HUES6 (cell line): ENCODE results near the gene ABCC12.

ENCODE experiments used
- H3K27ac ChIP-seq: 2 replicates; pipeline ENCODE4 v1.7.0; 2013; ENCODE audit warnings: low read depth, mild to moderate bottlenecking, low read length, inconsistent platforms
- H3K27me3 ChIP-seq: 2 replicates; pipeline ENCODE4 v1.6.1; 2013; ENCODE audit warnings: low read length; ENCODE audit not compliant: control insufficient read depth, insufficient read depth
- H3K36me3 ChIP-seq: 2 replicates; pipeline ENCODE4 v1.6.1; 2013; ENCODE audit warnings: low read length; ENCODE audit not compliant: control insufficient read depth, insufficient read depth
- H3K4me1 ChIP-seq: 2 replicates; pipeline ENCODE4 v1.6.1; 2013; ENCODE audit warnings: low read length; ENCODE audit not compliant: control insufficient read depth, insufficient read depth
- H3K4me3 ChIP-seq: 2 replicates; pipeline ENCODE4 v1.5.1; 2013; ENCODE audit warnings: low read depth, low read length
- H3K9ac ChIP-seq: one replicate; pipeline ENCODE4 v1.6.1; 2013; ENCODE audit warnings: mild to moderate bottlenecking, low read length
- H3K9me3 ChIP-seq: 2 replicates; pipeline ENCODE4 v1.6.1; 2013; ENCODE audit warnings: low read depth, low read length; ENCODE audit not compliant: control insufficient read depth, insufficient read depth

The ABCC12 gene

DNA sequence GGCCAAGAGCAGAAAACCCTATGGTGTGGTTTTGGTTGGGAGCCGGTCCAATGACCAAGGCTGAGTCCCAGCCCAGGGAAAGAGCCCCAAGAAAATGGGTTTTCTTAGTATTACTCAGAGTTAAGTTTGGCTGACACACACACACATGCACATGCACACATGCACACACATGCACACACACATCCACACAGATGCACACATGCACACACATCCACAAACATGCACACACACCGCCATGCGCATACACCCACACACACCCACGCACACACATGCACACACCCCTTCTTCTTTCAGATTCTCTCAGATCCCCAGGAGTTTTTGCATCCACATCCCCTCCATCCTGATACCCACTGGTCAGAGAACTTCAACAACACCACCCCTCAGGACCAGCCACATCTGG is 9.1 kb downstream of the ABCC12 start:
- H3K4me1 ChIP-seq, result no peaks in the 10 kb centered on the region
- no peak overlapping the region for H3K27ac ChIP-seq
- H3K9me3 ChIP-seq, result no peaks in the 10 kb centered on the region
- no peak overlapping the region for H3K4me3 ChIP-seq
- no peaks in the 10 kb centered on the region for H3K27me3 ChIP-seq
- no peaks in the 10 kb centered on the region for H3K36me3 ChIP-seq
- no peak overlapping the region for H3K9ac ChIP-seq

DNA sequence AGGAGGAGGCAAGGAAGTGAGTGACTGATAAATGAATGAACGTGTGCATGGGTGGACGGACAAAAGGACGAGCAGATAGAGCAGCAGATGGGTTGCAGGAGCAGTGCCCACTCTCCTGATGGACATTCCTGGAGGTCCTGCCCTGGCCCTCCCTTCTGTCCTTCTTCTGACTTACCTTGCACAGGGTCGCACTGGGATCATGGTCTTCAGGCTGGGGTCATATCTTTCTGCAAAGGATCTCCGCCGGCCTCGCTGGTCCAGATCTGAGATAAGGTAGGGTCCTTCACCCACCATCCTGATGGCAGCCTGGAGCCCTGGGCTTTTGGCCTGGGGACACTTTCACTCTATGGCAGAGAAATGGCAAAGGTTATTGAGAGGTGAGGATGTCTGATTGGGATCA is 9.7 kb downstream of the ABCC12 start:
- H3K27ac ChIP-seq, result no peak overlapping the region
- no peak overlapping the region for H3K4me3 ChIP-seq
- H3K27me3 ChIP-seq, result no peaks in the 10 kb centered on the region
- no peak overlapping the region for H3K9ac ChIP-seq
- H3K36me3 ChIP-seq, result no peaks in the 10 kb centered on the region
- no peaks in the 10 kb centered on the region for H3K9me3 ChIP-seq
- no peaks in the 10 kb centered on the region for H3K4me1 ChIP-seq

DNA sequence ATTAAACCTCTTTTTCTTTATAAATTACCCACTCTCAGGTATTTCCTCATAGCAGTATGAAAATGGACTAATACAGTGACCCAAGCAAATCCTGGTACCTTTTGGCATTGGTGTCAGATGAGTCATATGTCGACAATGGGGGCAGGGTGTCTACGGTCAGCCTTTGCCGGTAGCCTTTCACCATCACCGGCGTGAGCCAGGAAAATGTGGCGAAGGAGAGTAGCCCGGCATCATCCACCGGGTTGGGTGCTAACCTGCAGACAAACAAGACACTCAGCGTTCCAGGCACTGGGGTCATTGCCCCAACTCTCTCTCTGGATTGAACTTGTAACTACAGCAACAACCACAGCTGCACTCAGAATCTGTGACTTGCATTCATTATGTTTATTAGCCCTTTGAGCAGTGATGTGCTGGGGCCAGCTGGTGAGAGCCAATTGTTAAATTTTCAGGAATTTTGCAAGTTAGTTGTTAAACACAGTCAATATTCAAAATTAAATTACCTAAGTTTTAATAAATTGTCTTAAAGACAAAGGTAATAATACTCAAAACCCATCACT is 11.9 kb downstream of the ABCC12 start:
- Histone ChIP-seq H3K9ac (no peak overlapping the region), H3K27ac (no peak overlapping the region), H3K4me1 (no peaks in the 10 kb centered on the region), H3K36me3 (no peaks in the 10 kb centered on the region), H3K27me3 (no peaks in the 10 kb centered on the region), H3K9me3 (no peaks in the 10 kb centered on the region), H3K4me3 (no peak overlapping the region)

DNA sequence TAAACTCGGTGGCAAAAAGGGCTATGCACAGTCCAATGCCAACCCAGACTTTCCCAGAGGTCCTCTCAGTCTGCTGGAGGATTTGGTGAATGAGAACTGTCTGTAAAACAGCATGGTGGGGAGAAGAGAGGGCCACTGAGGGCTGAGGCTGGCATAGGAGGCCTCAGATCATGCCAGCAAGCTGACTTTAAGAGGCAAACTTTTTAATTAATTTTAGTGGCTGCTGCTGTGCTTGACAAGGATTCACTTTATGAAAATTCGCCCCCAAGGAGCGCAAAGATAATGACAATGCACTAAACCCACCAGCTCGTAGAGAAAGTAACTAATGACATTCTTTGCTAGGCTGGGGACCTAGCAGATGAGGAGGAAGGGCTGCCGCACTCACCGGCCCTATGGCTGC is 15.0 kb downstream of the ABCC12 start:
- Histone ChIP-seq H3K4me1 (0 out of 2 replicates have a peak, but pooled peaks cover 4% of the 10 kb centered on the region), H3K9me3 (no peaks in the 10 kb centered on the region), H3K9ac (no peak overlapping the region), H3K4me3 (no peak overlapping the region), H3K27ac (no peak overlapping the region), H3K27me3 (no peaks in the 10 kb centered on the region), H3K36me3 (no peaks in the 10 kb centered on the region)

GRCh38 chr16:48139517-48139916 is 16.3 kb downstream of the ABCC12 start:
- Histone ChIP-seq H3K9ac (no peak overlapping the region), H3K27me3 (no peaks in the 10 kb centered on the region), H3K9me3 (no peaks in the 10 kb centered on the region), H3K4me3 (no peak overlapping the region), H3K27ac (no peak overlapping the region), H3K4me1 (0 out of 2 replicates have a peak, but pooled peaks cover 4% of the 10 kb centered on the region), H3K36me3 (no peaks in the 10 kb centered on the region)

DNA sequence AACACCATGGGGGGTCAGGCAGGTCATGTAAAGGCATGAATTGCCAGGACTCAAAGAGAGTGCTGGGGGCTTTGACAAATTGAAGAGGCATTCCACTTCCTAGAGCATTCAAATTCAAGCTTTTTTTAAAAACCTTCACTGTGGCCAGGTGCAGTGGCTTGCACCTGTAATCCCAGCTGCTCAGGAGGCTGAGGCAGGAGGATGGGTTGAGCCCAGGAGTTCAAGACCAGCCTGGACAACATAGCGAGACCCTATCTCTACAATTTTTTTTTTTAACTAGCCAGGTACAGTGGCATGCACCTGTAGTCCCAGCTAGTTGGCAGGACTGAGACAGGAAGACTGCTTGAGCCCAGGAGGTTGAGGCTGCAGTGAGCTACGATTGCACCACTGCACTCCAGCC is 17.2 kb downstream of the ABCC12 start:
- H3K27ac ChIP-seq, result no peak overlapping the region
- no peaks in the 10 kb centered on the region for H3K9me3 ChIP-seq
- H3K36me3 ChIP-seq, result no peaks in the 10 kb centered on the region
- no peaks in the 10 kb centered on the region for H3K27me3 ChIP-seq
- no peak overlapping the region for H3K9ac ChIP-seq
- 0 out of 2 replicates have a peak, but pooled peaks cover 4% of the 10 kb centered on the region for H3K4me1 ChIP-seq
- H3K4me3 ChIP-seq, result no peak overlapping the region

DNA sequence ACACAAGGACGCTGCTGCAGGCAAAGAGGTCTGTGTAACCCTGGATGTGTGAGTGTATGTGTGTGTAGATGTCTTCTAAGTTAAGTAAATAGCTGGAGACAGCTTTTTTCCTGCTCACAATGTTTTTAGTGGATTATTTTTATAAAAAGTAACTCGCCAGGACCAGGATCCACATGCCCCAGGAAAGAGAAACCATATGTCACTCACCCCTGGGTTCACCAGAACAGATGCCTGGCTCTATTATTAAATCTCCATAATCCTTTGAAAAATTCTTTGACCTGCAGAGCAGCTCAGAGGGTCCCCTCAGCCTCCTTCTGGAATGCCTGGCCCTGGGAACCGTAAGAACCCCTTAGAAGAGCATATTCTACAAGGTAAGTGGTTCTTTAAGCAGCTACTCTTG is 18.0 kb downstream of the ABCC12 start:
- H3K9me3 ChIP-seq, result no peaks in the 10 kb centered on the region
- H3K9ac ChIP-seq, result no peak overlapping the region
- no peaks in the 10 kb centered on the region for H3K27me3 ChIP-seq
- no peak overlapping the region for H3K27ac ChIP-seq
- H3K4me3 ChIP-seq, result no peak overlapping the region
- 0 out of 2 replicates have a peak, but pooled peaks cover 4% of the 10 kb centered on the region for H3K4me1 ChIP-seq
- no peaks in the 10 kb centered on the region for H3K36me3 ChIP-seq

- Histone ChIP-seq H3K4me1 (0 out of 2 replicates have a peak, but pooled peaks cover 4% of the 10 kb centered on the region), H3K4me3 (no peak overlapping the region), H3K27ac (no peak overlapping the region), H3K27me3 (no peaks in the 10 kb centered on the region), H3K9me3 (no peaks in the 10 kb centered on the region), H3K36me3 (no peaks in the 10 kb centered on the region), H3K9ac (no peak overlapping the region)
Observed at GRCh38 chr16:48136547-48137360, 19.0 kb downstream of the ABCC12 start.

GRCh38 chr16:48133455-48134211 is 22.2 kb downstream of the ABCC12 start:
- no peak overlapping the region for H3K27ac ChIP-seq
- no peaks in the 10 kb centered on the region for H3K36me3 ChIP-seq
- no peak overlapping the region for H3K9ac ChIP-seq
- no peak overlapping the region for H3K4me3 ChIP-seq
- 0 out of 2 replicates have a peak, but pooled peaks cover 4% of the 10 kb centered on the region for H3K4me1 ChIP-seq
- no peaks in the 10 kb centered on the region for H3K9me3 ChIP-seq
- no peaks in the 10 kb centered on the region for H3K27me3 ChIP-seq

DNA sequence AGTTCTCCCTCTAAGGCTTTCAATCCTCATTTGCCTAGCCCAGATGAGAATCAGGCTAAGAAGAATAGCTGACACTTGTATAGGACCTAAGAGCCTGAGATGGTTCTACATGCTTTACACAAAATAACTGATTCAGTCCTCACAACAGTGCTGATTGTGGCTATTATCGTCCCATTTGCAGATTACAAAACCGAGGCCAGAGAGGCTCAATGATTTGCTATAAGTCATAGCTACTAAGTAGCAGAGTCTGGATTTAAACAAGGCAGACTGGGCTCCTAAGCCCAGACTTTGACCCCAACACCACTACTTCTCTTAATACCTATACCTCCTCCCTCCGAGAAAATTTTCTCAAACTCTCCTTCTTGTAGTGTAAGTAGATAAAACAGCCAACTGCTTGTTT is 23.1 kb downstream of the ABCC12 start:
- H3K36me3 ChIP-seq, result no peaks in the 10 kb centered on the region
- H3K4me1 ChIP-seq, result no peaks in the 10 kb centered on the region
- no peak overlapping the region for H3K4me3 ChIP-seq
- no peaks in the 10 kb centered on the region for H3K27me3 ChIP-seq
- H3K27ac ChIP-seq, result no peak overlapping the region
- H3K9me3 ChIP-seq, result no peaks in the 10 kb centered on the region
- H3K9ac ChIP-seq, result no peak overlapping the region
